GM18511 (cell line): ENCODE measurements around the gene KCNMB1.

Experiments
- ATAC-seq: cut with Tn5 transposase; IDR thresholded peaks from one replicate; pipeline ENCODE4 v1.9.1; 2021; ENCODE audit warnings: mild to moderate bottlenecking, moderate library complexity; ENCODE audit not compliant: unreplicated experiment

Gene KCNMB1

DNA sequence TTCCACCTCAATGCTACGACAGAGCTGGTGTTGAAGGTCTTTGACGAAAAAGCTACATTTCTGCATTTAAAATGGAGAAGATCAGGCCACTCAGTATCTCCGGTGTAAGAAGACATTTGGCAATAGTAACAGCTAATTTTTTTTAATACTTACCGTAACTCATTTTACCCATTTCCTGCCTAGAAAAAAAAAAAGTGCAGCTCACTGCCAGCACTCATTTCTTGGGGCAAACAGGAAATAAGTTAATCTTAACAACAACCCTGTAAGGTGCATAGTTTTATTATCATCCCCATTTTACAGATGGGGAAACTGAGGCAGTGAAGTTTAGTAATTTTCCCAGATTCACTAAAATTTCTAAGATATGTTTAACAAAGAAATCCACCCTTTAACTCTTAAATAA lies 27.4 kb upstream of the KCNMB1 start:
- ATAC-seq = no peak

DNA sequence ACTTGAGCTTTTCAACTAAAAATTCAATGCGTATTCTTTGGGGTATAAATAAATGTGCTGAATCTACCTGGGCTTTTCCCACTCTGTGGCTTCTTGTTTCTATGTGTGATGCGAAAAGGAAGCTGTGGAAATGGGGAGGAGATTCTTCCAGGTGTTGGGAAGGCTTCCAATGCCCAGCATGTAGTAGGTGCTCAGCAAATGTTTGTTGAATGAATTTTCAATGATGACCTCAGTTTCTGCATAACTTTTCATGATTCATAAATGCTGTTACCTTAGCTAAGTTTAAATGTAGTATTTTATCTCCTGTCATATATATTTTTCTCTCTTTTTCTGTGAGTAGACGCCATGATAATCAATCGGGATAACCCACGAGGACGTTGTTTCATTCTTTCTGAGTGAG lies 25.6 kb upstream of the KCNMB1 start:
- ATAC-seq = no peak

DNA sequence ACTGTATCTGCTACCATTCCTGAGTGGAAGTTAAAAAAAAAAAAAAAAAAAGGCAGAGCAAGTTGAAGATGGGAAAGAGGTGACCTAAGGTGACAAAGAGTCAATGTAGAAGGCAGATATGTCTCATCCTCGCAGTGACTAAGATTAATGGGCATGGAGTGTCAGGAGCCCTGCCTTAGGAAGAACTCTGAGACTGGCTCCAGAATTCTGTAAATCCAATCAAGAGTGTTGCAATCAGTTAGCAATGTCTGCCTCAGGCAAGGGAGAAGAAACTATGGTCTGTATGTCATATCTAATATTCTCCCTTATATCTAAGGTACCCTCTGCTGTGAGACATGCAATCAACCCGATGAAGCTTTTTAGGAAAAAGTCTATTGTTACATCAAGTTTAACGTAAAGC lies 24.7 kb upstream of the KCNMB1 start:
- no peak for ATAC-seq

DNA sequence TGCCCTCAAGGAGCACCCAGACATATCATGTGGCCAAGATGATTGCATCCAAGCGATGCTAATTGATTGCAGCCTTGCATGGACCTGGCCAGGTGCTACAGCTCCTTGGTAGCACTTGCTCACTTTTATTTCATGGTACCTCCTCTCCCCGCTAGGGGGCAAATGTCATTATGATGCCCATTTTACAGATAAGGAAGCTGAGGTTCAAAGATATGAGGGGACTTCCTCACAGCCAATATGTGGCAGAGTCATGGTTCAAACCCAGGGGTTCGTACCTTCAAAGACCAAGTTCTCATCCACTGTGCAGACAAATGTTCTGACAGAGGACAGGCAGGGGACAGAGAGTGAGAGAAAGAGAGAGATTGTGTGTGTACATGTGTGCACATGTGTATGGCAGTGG lies 21.9 kb upstream of the KCNMB1 start:
- no peak for ATAC-seq

DNA sequence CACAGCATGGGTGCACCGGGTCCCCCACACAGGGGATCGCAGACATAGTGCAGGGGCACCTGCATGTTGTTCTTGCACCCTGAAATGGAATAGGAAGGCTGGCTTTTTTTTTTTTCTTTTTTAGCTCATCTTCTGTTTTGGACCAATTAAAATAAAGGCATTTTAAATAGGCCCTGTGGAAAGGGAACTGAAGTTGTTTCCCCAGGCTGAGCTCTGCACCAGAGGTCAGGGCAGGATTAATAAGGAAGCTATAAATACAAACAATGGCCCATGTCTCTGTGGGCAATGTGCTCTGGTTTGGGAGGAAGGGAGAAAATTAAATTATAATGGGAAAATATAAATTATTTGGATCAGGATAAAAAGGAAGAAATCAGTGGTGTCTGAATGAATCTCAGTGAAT lies 21.2 kb upstream of the KCNMB1 start:
- ATAC-seq = no peak

DNA sequence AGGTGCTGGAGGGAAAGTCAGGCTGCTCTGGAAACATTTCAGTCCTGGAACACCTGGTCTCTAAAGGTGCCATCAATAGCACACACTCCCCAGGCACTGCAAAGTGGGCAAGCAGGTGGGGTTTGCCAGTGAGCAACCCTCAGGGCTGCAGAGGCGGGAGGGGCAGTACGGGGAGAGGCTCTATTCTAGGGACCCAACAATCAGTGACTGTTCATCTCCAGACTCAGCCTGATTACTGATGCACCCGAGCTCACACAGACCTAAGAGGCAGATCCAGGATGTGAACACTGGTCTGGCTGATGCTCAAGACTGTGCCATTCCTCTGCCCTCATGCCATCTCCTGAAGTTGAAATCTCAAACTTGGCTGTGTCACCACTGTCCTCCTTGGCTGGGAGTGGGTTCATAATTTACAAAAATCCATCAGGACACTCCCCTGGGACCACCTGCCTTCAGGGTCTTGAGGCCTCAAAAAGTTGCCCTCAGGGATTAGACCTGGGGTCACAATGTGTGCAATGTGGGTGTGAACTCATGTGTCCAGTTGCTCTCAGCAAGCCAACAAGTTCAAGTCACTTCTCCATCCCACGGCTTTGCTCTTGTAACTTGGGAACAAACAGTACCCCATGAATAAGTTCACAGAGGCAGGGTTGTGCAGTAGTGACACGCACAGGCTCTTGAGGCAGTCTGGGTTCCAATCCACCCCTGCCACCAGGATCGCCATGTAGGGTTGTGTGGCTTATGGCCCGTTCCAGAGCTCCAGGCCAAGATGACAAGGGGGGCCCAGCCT lies 19.9 kb upstream of the KCNMB1 start:
- ATAC-seq = no peak

DNA sequence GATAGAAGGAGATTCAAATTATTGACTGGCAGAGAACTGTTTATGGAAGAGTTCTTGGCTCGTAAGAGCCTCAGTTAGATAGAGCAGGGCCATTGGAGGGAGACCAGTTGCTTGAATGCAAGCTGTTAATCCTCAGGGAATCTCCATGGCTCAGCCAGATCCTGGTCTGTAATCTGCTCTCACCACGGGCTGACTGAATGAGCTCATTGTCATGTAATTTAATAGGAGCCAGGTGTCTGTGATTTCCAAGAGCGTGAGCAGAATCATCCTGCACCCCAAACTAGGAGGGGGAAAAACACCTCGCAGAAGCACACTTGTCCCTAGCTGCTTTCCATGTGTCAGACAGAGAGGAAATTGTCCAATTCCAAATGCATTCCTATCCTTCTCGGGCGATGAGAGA lies 19.1 kb upstream of the KCNMB1 start:
- no peak for ATAC-seq

DNA sequence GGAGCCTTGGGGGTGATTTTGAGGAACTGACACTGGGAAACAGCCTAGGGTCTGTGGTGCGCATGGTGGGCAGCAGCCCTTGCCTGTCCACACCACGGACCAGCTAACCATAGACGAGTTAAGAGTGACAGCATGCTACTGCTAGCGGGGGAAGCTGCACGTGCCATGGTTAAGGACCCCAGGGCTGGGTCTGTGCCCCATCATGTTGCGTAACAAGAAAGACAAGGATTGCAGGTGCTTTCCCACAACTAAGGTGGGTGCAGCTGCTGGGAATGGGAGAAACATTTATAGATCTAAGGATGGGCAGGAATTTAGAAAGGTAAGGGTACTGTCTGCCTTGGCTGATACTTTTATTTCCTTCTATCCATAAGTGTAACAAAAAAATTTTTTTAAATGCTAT lies 17.9 kb upstream of the KCNMB1 start:
- ATAC-seq = no peak

DNA sequence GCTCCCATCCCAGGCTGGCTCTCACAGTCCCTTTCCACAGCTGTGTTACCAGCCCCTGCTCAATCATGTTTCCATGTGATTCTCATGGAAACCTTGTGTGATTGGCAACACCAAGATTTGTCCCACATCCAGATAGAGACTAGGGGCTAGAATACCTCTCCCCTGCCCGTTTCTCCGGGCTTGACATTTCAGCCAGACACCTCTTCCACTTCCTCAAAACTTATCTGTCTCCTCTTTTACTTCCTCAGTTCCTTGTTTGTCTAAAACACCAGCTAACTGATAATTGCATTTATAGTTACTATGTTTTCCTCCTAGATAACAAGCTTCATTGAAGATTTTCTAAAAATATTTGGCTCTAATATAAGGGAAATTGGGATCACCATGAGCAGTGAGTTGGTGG lies 16.6 kb upstream of the KCNMB1 start:
- no peak for ATAC-seq

DNA sequence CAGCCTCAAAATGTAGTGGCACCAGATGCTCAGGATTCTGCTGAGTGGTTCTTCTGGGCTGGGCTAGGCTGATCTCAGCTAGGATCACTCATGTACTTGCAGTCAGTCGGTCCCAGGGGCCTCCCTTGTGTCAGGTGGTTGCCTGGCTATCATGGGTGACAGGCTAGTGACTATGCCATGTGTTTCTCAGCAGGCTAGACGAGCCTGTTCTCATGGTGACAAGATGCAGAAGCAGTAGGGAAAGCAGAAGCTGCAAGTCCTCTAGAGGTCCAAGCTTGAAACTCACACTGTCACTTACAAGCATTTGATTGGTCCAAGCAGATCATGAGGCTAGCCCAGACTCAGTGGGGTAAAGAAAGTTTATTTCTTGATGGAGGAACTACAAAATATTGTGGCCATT lies 15.2 kb upstream of the KCNMB1 start:
- no peak for ATAC-seq

DNA sequence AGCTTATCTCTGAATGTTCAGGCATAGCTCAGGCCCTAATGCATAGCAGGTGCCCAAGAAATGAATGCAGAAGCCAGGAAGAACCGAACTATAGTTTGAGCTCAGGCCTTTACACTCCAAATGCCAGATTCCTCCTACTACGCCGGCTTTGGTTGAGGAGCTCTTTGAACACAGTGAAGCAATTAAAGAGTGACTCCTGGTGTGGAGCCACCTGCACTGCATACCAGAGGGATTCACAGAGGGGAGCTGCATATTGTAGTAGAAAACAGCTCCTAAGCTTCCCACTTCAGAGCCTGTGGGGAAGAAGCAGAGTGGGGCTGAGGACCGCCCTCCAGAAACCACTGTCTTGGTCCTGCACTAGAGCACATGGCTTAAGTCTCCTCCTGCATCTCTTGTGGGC lies 14.5 kb upstream of the KCNMB1 start:
- ATAC-seq = no peak

DNA sequence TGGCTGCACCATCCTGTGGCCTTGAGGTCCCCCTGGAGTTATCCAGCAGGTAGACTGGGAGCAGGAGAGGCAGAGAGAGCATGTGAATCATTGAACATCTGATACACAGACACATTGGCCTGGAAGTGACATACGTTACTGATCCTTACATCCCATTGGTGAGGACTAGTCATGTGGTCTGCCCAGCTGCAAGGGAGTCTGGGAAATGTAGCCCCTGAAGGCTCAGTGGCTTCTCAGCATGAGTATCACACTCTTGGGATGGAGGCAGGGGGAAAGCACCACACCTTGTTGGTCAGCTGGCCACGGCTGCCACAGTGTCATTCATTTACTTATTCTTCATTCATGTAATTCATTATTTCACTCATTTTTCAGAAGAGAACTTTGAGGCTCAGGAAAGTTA lies 13.3 kb upstream of the KCNMB1 start:
- no peak for ATAC-seq

DNA sequence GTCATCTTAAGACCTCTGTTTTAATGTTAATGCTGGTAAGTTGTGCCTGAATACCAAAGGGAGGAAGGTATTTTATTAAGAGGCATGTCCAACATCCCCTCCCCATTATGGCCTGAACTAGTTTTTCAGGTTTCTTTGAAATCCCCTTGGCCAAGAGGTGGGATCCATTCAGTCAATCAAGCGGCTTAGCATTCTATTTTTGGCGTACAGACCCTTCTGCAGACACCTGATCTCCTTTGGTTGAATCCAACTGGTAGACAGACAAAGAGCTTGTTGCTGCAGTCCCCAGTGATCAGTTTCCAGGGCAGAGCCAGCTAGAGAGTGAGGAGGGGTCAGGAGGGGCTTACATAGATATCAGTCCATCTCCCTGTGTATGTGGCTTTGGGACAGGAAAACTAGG lies 7.9 kb upstream of the KCNMB1 start:
- ATAC-seq = no peak

DNA sequence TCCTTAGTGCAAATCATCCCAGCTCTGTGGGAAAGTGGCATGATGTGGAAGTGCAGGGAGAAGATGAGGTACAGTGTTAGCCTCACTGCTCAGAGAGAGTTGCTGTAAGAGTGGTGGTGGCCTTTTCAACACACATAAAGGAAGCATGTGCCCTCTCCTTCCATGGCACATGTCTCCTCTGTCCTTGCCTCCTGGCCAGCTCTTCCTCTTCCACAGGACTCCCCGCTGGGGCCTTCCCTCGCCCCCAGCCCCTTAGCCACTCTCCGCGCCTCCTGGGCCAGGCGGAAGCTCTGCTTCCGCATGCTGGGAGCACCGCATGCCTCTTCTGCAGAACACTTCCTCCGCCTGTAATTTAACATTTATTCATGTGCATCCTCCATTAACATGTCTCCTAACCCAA lies 4.8 kb upstream of the KCNMB1 start:
- no peak for ATAC-seq

DNA sequence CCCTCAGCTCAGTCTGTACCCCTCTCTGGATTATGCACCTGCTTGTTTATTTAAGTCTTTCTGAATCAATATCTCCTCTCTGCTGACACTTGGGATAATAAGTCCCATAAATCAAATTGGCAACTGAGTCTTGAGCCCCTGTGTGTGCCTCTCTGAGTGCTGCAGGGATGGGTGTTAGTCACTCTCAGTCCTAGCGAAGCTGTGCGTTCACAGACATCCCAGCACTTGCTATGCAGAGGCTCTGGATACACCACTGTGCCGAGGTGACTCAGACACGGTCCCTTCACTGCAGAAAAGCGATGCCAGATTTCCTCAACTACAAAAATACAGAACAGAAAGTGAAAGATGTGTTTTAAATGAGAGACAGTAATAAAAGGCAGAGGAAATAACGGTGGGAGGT lies 4.1 kb upstream of the KCNMB1 start:
- no peak for ATAC-seq

DNA sequence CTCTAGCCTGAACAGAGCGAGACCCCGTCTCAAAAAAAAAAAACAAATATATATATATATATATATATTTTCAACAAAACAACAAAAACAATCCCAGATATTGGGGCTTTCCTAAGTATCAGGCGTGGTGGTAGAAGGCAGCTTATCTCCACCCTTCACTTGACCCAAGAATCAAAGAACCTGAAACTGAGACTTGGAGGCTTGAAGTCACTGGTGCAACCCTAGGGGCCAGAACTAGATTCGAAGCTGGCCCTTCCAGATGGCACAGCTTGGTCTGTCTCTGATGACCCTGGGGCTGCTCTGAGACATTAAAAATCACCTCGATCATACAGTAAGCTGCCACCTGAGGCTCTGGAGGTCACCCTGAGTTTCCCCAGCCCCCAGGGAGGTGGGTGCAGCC lies 1.3 kb upstream of the KCNMB1 start:
- ATAC-seq = peak; percentile 51

DNA sequence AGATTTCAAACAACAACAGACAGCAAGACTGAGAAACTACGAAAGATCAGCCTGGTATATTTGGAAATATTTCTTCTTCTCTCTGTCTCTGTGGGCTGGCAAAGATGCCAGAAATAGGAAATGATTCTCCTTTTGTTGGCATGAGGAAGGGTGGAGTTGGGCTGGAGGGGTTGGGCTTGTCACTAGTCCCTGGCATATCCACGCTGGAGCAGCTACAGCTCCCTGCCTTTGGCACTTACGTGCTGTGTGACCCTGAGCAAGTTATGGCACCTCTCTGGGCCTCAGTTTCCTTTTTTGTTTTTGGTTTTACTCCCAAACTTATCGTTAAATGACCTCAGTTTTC lies 354 bp upstream of the KCNMB1 start:
- no peak for ATAC-seq

DNA sequence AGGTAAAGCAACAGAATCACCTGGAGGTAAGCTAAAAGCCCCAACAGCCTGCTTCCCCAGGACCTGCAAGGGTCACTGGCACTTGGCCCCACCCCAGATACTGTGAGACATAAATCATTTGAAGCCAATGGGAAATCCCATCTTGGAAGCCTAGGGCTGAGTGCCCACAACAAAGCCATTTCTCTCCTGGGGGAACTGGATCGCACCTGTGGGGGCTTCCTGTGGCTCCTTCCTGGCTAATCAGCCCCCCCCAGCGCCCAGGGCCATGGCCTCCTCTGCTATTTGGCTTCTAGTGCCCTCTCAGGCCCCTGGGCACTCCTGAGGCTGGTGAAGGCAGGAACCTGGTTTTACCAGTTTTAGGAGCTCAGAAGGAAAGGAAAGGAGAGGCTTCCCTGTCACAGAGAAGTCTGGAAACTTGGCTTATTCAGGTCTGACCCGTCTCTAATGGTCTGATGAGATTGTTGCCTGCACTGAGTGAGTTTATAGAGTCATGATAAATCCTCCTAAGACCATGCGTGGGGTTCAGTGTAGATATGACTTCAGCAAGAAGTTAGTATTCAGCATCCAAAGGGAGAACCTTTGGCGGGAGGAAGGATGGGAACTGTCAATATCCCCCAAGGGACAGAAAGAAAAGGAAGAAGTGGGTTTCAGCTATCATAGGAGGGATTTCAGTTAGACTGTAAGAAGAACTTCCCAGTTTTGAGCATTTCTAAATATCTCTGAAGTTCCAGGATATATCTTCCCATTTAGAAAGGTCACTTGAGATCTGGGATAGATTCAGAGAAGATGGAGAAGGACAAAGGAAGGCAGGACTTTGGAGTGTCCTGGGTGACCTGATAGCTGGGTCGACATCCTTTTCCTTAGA lies 1.2 kb downstream of the KCNMB1 start:
- ATAC-seq = no peak

DNA sequence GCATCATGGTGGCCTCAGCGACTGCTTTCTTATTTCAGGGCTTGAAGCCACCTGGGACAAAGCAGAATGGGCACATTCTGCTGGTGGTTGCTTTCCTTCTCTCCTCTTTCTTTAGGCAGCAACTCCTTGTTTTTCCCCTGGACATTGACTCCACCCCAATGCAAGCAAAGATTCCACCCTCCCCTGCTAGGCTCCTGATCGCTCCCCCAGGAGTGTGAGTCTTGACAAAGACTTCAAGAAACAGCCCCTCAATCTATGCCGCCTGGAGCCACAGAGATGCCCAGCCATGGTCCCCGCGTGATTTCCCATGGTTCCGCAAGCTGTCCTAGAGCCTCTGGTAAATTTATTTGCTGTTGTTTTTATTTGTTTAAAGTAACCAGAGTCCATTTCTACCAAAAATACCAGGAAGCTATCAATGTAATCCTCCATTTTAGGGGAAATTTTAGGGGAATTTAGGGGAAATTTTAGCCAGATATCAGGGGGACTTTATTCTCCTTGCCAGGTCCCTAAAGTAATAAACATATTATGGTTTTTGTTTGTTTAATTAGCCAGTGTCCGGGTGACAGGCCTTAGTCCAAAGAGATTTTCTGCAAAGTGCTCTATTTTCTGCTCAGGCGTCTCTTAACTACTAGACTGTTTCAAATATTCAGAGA lies 2.3 kb downstream of the KCNMB1 start:
- ATAC-seq = no peak

DNA sequence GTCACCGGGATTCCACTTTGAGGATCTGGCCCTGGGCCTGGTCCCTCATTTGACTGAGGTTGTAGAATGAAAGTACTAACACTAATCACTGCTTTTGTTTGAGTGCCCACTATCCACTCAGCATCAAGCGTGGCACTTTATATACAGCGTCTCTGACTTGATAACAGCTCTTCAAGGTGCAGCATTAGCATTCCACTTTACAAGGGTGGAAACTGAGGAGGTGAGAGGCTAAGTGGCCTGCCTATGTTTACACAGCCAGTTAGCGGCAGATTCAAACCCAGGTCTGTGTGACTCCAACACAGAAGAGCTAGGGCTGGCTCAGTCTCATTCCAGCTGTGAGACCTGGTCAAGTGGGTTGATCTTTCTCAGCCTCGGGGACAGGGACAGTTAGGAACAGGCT lies 5.9 kb downstream of the KCNMB1 start:
- ATAC-seq = no peak

DNA sequence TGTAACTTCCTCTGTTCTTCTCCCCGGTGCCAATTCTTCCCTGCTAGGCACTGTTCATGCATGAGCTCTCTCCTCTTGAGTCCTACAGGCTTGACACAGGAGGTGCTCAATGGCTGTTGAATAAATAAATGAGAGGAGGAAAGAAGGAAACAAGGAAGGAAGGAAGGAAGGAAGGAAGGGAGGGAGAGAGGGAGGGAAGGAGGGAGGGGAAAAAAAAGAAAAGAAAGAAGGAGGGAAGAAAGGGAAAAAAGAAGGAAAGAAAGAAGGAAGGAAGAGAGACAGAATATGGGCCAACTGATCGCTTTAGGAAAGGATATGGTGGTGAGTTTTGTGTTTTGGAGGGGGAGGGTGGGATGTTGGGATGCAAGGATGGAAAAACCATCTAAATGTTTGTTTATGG lies 6.4 kb downstream of the KCNMB1 start:
- ATAC-seq = no peak

DNA sequence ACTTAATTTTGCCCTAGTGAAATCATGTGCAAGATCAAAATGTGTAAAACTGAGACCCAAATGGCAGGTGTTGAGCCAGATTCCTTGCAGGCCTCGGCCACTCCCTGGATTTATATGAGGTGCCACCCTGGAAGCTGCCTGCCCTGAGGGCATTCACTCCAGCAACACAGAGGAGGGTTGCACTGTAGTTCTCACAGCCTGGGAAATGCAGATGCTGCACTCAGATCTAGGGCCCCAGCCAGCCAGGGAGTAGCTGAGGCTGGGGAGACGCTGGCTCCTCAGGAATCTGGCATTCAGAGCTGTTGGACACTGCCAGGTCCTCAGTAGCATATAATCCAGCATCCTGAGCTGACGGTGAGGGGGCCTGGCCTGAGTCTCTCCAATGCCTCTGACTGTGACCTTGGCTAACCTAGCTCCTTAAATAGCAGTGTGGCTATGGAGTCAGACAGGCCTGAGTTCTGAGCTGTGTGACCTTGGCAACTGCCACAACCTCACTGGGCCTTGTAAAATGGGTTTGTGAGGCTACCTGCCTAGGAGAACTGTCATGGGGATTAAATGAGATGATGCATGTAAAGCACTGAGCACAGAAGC lies 8.7 kb downstream of the KCNMB1 start:
- no peak for ATAC-seq
